Adrenal gland (tissue), 12 donors: ENCODE results near the gene SHFL. TPM values are rescaled to one million over a fixed set of nuclear protein-coding genes. Genes with fewer than 3 reads are reported as not detected.
A peak's percentile ranks its signal among the peaks of the same experiment; 100 is the strongest.

Source experiments
- DNase-seq, 7 donors: peaks; one replicate each; pipeline ENCODE4 v3.0.0-alpha.2; 2019 to 2020
- H3K27ac ChIP-seq, 5 donors: fragments of 200-600 bp; sonication (generic) in 4 of 5; 1 replicate in 3 of 5; 2 replicates in 2 of 5; pipeline versions ENCODE4 v1.5.1 to v1.8.0; 2016 to 2020; ENCODE audit warnings: mild to moderate bottlenecking in 1 of 5
- H3K27me3 ChIP-seq: fragments of 200-600 bp; 2 replicates; pipeline ENCODE4 v1.8.0; 2021
- H3K36me3 ChIP-seq, 2 donors: fragments of 200-600 bp; replicated peaks in 1 of 2; 1 replicate in 1 of 2; 2 replicates in 1 of 2; pipeline versions ENCODE4 v1.5.1 to v1.8.0; 2018 to 2022
- H3K4me1 ChIP-seq, 2 donors: fragments of 200-600 bp; replicated peaks in 1 of 2; 1 replicate in 1 of 2; 2 replicates in 1 of 2; pipeline versions ENCODE4 v1.5.1 to v1.8.0; 2018 to 2021
- H3K4me3 ChIP-seq, 4 donors: fragments of 200-600 bp; sonication (generic) in 3 of 4; one replicate each; pipeline ENCODE4 v1.5.1; 2016 to 2018
- H3K9me3 ChIP-seq, 3 donors: fragments of 200-600 bp; sonication (generic) in 1 of 3; replicated peaks in 1 of 3; 1 replicate in 2 of 3; 2 replicates in 1 of 3; pipeline versions ENCODE4 v1.5.1 to v1.8.0; 2016 to 2021
- POLR2A ChIP-seq, 2 donors: fragments of 450-650 bp; IDR thresholded peaks; one replicate each; pipeline ENCODE4 v1.6.1; 2017; ENCODE audit warnings: antibody characterized with exemption in 2 of 2, mild to moderate bottlenecking in 2 of 2, moderate library complexity in 1 of 2
- WGBS, 4 donors: extraction: QIAGEN DNeasy Blood & Tissue Kit in 2 of 4; methylation state at CpG; one replicate each; pipeline versions ENCODE4 v1.1.5 to v1.1.7; 2013 to 2017; 5-methylcytosine and 5-hydroxymethylcytosine counted together
- intact Hi-C, 2 donors: fragments of 100-400 bp; cut with DNase I; formaldehyde crosslinking; loops; one replicate each; pipeline versions ENCODE4 v1.14.1 to v1.15.0; 2022 to 2023
- polyA plus RNA-seq, 3 donors: library from polyadenylated mRNA; stranded (reverse); fragments of 200-250 nt in 2 of 3; fragments of 350-450 nt in 1 of 3; fragmentation: Illumina TruSeq in 1 of 3; extraction: RNeasy Lipid Tissue Mini Kit (QIAGEN cat#74804) in 1 of 3; gene quantifications; one replicate each; pipeline ENCODE4 v1.2.3, GENCODE V29; 2013 to 2014
- total RNA-seq, 9 donors: library from RNA; depleted of rRNA in 4 of 9; stranded (reverse); fragments of >200 nt in 4 of 9; fragments of 120-200 nt in 1 of 9; fragmentation: NEBNext Ultra II Directional in 1 of 9; extraction: Animal tissue kit (Norgen Biotek cat#: 25700) in 1 of 9; gene quantifications; one replicate each; pipeline versions ENCODE4 v1.1.0 to v1.2.4, GENCODE V29; 2013 to 2023
- TF ChIP-seq, protein P1 (sequence below), 6 experiments: fragments of 450-650 bp in 4 of 6; fragments of 200-600 bp in 2 of 6; sonication (generic) in 1 of 6; IDR thresholded peaks; 1 replicate in 5 of 6; 2 replicates in 1 of 6; pipeline versions ENCODE4 v1.5.1 to v1.8.0; 2016 to 2021; ENCODE audit warnings: antibody characterized with exemption in 6 of 6, mild to moderate bottlenecking in 2 of 6, moderate library complexity in 1 of 6
- donor health status: healthy with polysubstance abuse.
- donor health status: Bipolar disorder and iron deficiency.
- donor health status: DM: yes; HTN: yes; CAD: no.
- donor health status: DM: no; HTN: no; CAD: no.
- donor health status: DM: no; HTN: no; CAD: no.
- donor health status: DM: yes; HTN: yes; CAD: no.

Gene SHFL
- total and polyA plus RNA-seq, 12 donors, result 17.4 to 116 (median 42.3) TPM

- DNase-seq, result no peak
- no peak overlapping the region for H3K27ac ChIP-seq
- no peak for TF ChIP-seq POLR2A (IDR thresholded peaks at IDR 0.05)
- TF ChIP-seq, protein P1, sequence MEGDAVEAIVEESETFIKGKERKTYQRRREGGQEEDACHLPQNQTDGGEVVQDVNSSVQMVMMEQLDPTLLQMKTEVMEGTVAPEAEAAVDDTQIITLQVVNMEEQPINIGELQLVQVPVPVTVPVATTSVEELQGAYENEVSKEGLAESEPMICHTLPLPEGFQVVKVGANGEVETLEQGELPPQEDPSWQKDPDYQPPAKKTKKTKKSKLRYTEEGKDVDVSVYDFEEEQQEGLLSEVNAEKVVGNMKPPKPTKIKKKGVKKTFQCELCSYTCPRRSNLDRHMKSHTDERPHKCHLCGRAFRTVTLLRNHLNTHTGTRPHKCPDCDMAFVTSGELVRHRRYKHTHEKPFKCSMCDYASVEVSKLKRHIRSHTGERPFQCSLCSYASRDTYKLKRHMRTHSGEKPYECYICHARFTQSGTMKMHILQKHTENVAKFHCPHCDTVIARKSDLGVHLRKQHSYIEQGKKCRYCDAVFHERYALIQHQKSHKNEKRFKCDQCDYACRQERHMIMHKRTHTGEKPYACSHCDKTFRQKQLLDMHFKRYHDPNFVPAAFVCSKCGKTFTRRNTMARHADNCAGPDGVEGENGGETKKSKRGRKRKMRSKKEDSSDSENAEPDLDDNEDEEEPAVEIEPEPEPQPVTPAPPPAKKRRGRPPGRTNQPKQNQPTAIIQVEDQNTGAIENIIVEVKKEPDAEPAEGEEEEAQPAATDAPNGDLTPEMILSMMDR (IDR thresholded peaks at IDR 0.05), result no peak
- no peaks in the 10 kb centered on the region for H3K9me3 ChIP-seq
- H3K27me3 ChIP-seq, result no peaks in the 10 kb centered on the region
- WGBS, 4 donors, result 71 to 77% (median 75%) methylated on average over 10 of the region's 10 CpGs
- intact Hi-C loops, result no loop called here
- H3K36me3 ChIP-seq, result peaks cover 0 to 44% of the 10 kb centered on the region in 2 donors
- peak overlapping the region in 1 of 4 donors; percentile 75 for H3K4me3 ChIP-seq
- H3K4me1 ChIP-seq, result peaks cover 8 to 15% of the 10 kb centered on the region in 2 donors
Observed at GRCh38 chr19:10107254-10107653, 21.1 kb downstream of the SHFL start.

GRCh38 chr19:10107817-10108367, 21.8 kb downstream of the SHFL start:
- Histone ChIP-seq H3K4me1 (peaks cover 8 to 15% of the 10 kb centered on the region in 2 donors), H3K36me3 (peaks cover 0 to 44% of the 10 kb centered on the region in 2 donors), H3K9me3 (no peaks in the 10 kb centered on the region), H3K27ac (no peak overlapping the region), H3K4me3 (no peak overlapping the region), H3K27me3 (no peaks in the 10 kb centered on the region)
- intact Hi-C loops, result no loop called here
- WGBS, 4 donors, result 89 to 100% (median 92%) methylated on average over 4 to 14 of the region's 14 CpGs
- TF ChIP-seq, protein P1 (IDR thresholded peaks at IDR 0.05), result no peak
- no peak for TF ChIP-seq POLR2A (IDR thresholded peaks at IDR 0.05)
- DNase-seq, result no peak

DNA sequence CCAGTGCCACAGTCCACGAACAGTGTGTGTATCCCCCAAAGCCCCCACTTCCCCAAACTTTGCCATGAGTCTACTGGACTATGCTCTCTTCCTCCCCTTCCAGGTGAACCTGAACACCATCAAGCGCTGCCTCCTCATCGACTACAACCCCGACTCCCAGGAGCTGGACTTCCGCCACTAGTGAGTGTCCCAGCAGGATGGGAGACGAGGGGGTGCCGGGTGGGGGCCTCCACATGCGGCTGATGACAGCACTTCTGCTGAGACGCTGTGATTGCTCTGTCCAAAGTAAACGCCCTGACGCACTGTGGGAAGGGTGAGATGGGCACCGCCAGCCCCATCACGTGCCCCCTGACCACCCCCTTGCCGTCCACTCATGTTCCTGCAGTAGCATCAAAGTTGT, 23.4 kb downstream of the SHFL start:
- H3K36me3 ChIP-seq, result peaks cover 0 to 49% of the 10 kb centered on the region in 2 donors
- no peak for DNase-seq

GRCh38 chr19:10110076-10110971, 24.2 kb downstream of the SHFL start:
- no peak overlapping the region for H3K4me3 ChIP-seq
- H3K9me3 ChIP-seq, result no peaks in the 10 kb centered on the region
- intact Hi-C loops, result loop anchor here (10.0 kb wide), 2 partner anchors 134 to 176 kb away; partner anchors contain the start of gene OLFM2 (in 1 of the 2)
- TF ChIP-seq, protein P1 (IDR thresholded peaks at IDR 0.05), result no peak
- no peak for TF ChIP-seq POLR2A (IDR thresholded peaks at IDR 0.05)
- DNase-seq, result no peak
- 86 to 88% (median 87%) methylated on average over 28 to 44 of the region's 44 CpGs for WGBS, 4 donors
- H3K27me3 ChIP-seq, result no peaks in the 10 kb centered on the region
- H3K27ac ChIP-seq, result no peak overlapping the region
- peaks cover 8 to 15% of the 10 kb centered on the region in 2 donors for H3K4me1 ChIP-seq
- peaks cover 0 to 57% of the 10 kb centered on the region in 2 donors for H3K36me3 ChIP-seq

More for the DNA sequence above, 23.4 kb downstream of the SHFL start:
- no peaks in the 10 kb centered on the region for H3K27me3 ChIP-seq
- WGBS, 4 donors, result 84 to 92% (median 89%) methylated on average over 12 to 14 of the region's 14 CpGs
- intact Hi-C loops, result no loop called here
- no peak for TF ChIP-seq POLR2A (IDR thresholded peaks at IDR 0.05)
- TF ChIP-seq, protein P1 (IDR thresholded peaks at IDR 0.05), result no peak
- H3K9me3 ChIP-seq, result no peaks in the 10 kb centered on the region
- H3K4me3 ChIP-seq, result no peak overlapping the region
- H3K27ac ChIP-seq, result no peak overlapping the region
- H3K4me1 ChIP-seq, result peaks cover 8 to 15% of the 10 kb centered on the region in 2 donors
